Thoracic aorta (tissue), 2 donors: ENCODE measurements around the gene PPP2R5D. TPM values are rescaled to one million over a fixed set of nuclear protein-coding genes. Genes with fewer than 3 reads are reported as not detected.

Source experiments
- ATAC-seq: fragments of 150-250 bp; one replicate; pipeline ENCODE4 v1.8.0; 2017; ENCODE audit warnings: low read depth; ENCODE audit not compliant: insufficient number of reproducible peaks, low FRiP score
- DNase-seq: peaks from one replicate; pipeline ENCODE4 v3.0.0-alpha.2; 2020; ENCODE audit warnings: low spot score
- H3K27ac ChIP-seq, 2 donors: fragments of 200-600 bp; sonication (generic); 1 replicate in 1 of 2; 2 replicates in 1 of 2; pipeline ENCODE4 v1.5.1; 2016; ENCODE audit warnings: mild to moderate bottlenecking in 2 of 2, moderate library complexity in 2 of 2
- H3K27me3 ChIP-seq: fragments of 200-600 bp; sonication (generic); replicated peaks from 2 replicates; pipeline ENCODE4 v1.6.0; 2016; ENCODE audit warnings: mild to moderate bottlenecking; ENCODE audit not compliant: insufficient read depth
- H3K36me3 ChIP-seq: fragments of 200-600 bp; sonication (generic); one replicate; pipeline ENCODE4 v1.5.1; 2016
- H3K4me1 ChIP-seq, 2 donors: fragments of 200-600 bp; sonication (generic); 1 replicate in 1 of 2; 2 replicates in 1 of 2; pipeline versions ENCODE4 v1.5.1 to v1.6.0; 2016; ENCODE audit warnings: low read depth in 2 of 2, mild to moderate bottlenecking in 1 of 2; ENCODE audit not compliant: control insufficient read depth in 1 of 2
- H3K4me3 ChIP-seq: fragments of 200-600 bp; sonication (generic); 2 replicates; pipeline ENCODE4 v1.5.1; 2016; ENCODE audit warnings: mild to moderate bottlenecking
- H3K9me3 ChIP-seq: fragments of 200-600 bp; sonication (generic); 2 replicates; pipeline ENCODE4 v1.5.1; 2016
- total RNA-seq, 2 donors: library from RNA; depleted of rRNA; stranded (reverse); fragments of >200 nt; gene quantifications; one replicate each; pipeline versions ENCODE4 v1.1.0 to v1.2.3, GENCODE V29; 2016
- TF ChIP-seq, protein P1 (sequence below): fragments of 200-600 bp; sonication (generic); IDR thresholded peaks from one replicate; pipeline ENCODE4 v1.5.1; 2019; ENCODE audit warnings: antibody characterized with exemption

The PPP2R5D gene
- total RNA-seq, 2 donors from 2014 or later = 20.1 to 37.1 TPM

DNA sequence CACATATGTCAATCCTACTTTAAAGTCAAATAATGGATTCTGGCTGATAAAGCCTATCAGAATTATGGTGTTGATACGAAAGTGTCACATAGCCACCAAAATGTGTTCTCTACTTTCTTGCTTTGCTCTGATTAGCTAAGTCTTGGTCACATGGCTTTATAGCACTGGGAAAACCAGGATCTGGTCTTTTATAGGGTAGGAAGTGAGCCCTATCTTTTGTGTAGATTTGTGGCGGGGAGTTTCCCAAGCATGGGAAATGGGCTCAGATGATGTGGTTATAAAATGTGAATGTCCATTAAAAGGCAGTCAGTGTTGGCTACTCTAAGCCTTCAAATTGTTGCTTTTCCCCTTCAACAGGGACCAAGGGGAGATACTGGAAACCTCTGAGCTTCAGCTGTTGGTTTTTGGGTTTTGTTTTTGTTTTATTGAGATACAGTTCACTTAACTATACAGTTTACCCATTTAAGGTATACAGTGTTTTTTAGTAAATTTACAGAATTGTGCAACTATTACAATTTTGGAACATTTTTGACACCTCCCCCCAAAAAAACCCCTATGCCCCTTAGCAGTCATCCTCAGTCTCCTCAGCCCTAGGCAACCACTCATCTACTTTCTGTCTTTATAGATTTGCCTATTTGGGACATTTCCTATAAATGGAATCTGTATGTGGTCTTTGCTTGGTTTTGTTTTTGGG lies 49.3 kb downstream of the PPP2R5D start:
- H3K36me3 ChIP-seq = peaks cover 41% of the 10 kb centered on the region
- no peaks in the 10 kb centered on the region for H3K27me3 ChIP-seq
- H3K9me3 ChIP-seq = no peaks in the 10 kb centered on the region
- ATAC-seq = no peak
- TF ChIP-seq, protein P1, sequence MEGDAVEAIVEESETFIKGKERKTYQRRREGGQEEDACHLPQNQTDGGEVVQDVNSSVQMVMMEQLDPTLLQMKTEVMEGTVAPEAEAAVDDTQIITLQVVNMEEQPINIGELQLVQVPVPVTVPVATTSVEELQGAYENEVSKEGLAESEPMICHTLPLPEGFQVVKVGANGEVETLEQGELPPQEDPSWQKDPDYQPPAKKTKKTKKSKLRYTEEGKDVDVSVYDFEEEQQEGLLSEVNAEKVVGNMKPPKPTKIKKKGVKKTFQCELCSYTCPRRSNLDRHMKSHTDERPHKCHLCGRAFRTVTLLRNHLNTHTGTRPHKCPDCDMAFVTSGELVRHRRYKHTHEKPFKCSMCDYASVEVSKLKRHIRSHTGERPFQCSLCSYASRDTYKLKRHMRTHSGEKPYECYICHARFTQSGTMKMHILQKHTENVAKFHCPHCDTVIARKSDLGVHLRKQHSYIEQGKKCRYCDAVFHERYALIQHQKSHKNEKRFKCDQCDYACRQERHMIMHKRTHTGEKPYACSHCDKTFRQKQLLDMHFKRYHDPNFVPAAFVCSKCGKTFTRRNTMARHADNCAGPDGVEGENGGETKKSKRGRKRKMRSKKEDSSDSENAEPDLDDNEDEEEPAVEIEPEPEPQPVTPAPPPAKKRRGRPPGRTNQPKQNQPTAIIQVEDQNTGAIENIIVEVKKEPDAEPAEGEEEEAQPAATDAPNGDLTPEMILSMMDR = no peak
- H3K4me1 ChIP-seq = no peaks in the 10 kb centered on the region
- no peak overlapping the region for H3K27ac ChIP-seq
- H3K4me3 ChIP-seq = no peak overlapping the region
- DNase-seq = no peak

DNA sequence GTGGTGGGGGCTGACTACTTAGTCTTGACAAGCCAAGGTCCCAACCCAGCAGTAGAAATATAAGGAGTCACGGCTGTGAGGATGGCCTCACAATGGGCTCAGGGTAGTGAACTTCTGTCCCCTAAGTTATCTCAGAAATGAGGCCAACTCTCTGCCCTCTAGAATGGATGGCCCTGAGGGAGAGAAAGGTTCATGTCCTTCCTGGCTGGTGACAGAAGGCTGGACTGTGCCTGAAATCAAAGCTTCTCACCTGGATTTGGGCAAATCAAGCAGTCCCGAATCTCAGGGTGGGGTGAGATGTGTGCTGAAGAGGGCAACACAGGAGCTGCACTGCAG lies 49.8 kb downstream of the PPP2R5D start:
- DNase-seq (no peak), ATAC-seq (no peak)
- no peaks in the 10 kb centered on the region for H3K27me3 ChIP-seq
- TF ChIP-seq, protein P1 = no peak
- no peak overlapping the region for H3K27ac ChIP-seq
- H3K4me3 ChIP-seq = no peak overlapping the region
- peaks cover 41% of the 10 kb centered on the region for H3K36me3 ChIP-seq
- no peaks in the 10 kb centered on the region for H3K9me3 ChIP-seq
- no peaks in the 10 kb centered on the region for H3K4me1 ChIP-seq

DNA sequence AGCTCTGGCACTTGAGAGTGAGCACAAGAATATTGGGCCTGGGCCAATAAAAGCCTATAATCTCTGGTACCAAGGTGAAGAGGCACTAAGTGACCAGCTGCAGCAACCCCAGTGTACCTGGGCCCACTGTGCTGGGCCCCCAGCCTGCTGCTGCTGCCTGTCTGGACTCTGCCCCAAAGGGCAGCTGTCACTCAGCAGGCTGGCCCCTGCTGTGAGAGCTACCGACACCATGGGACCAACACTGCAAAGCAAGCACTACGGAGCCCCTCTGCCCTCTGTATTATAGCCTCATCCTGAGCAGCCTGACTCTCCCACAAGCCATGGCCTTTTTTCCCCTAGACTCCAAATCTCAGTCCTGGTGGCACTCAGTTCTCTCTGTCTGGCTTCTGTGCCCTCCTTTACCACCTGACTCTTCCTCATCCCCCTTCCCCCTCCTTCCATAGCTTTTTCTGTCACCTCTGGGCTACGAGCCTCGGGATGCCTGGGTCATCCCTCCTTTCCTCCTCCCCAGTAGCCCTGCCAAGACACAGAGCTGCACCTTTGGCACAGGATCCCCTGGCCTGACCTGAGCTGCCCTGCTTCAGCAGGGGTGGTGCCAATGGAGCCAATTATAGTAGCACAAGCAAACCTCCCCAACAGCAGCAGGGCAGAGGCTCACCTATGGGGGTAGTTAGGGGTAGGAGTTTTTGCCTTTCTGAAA lies 51.3 kb downstream of the PPP2R5D start:
- no peak for ATAC-seq
- Histone ChIP-seq H3K27ac (no peak overlapping the region), H3K27me3 (no peaks in the 10 kb centered on the region), H3K36me3 (peaks cover 31% of the 10 kb centered on the region), H3K4me1 (no peaks in the 10 kb centered on the region), H3K9me3 (no peaks in the 10 kb centered on the region), H3K4me3 (no peak overlapping the region)
- TF ChIP-seq, protein P1 = no peak
- DNase-seq = no peak

DNA sequence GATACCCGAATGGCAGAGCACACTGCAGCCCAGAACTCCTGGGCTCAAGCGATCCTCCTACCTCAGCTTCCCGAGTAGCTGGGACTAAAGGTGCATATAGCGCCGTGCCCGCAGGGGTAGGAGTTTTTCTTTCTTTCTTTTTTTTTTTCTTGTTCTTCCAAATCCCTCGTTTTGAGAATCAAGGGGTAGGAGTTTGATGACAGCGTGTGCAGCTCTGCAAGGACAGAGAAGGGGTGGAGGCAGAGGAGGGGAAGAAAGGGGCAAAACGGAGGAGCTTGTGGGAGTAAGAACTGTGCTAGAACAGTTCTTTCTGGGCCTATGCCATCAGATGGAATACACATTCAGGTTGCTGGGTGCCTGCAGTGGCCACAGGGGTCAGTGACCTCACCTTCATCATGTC lies 52.3 kb downstream of the PPP2R5D start:
- H3K9me3 ChIP-seq = no peaks in the 10 kb centered on the region
- TF ChIP-seq, protein P1 = no peak
- H3K27me3 ChIP-seq = no peaks in the 10 kb centered on the region
- peaks cover 31% of the 10 kb centered on the region for H3K36me3 ChIP-seq
- DNase-seq (no peak), ATAC-seq (no peak)
- no peak overlapping the region for H3K4me3 ChIP-seq
- no peak overlapping the region for H3K27ac ChIP-seq
- H3K4me1 ChIP-seq = no peaks in the 10 kb centered on the region

DNA sequence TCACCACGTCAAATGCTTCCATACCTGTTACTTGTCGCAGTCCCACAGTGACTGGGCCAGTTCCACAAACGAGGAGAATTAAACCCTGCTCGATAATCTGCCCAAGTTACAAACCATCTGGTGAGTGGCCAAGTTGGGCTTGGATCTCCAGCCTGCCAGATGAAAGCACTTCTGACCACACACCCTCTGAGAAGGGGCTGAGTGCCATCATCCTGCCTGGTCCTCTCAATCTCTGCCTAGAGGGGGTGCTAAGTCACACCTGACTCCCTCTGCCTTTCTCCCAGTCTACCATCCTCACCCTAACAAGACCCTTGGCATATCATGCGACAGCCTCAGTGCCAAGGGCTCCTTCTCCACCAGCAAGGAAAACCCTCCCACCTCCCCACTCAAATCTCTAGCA lies 52.8 kb downstream of the PPP2R5D start:
- no peaks in the 10 kb centered on the region for H3K27me3 ChIP-seq
- no peaks in the 10 kb centered on the region for H3K4me1 ChIP-seq
- no peak for DNase-seq
- H3K9me3 ChIP-seq = no peaks in the 10 kb centered on the region
- ATAC-seq = no peak
- TF ChIP-seq, protein P1 = no peak
- H3K27ac ChIP-seq = no peak overlapping the region
- H3K36me3 ChIP-seq = peaks cover 31% of the 10 kb centered on the region
- no peak overlapping the region for H3K4me3 ChIP-seq
